HEK293 (cell line): ENCODE results near the gene SEC24C.
"Not testable (repeated sequence)": the region's sequence is repeated elsewhere in the genome, so short reads cannot be mapped to it uniquely, and the experiment has no call there.

Source experiments
- CTCF ChIA-PET: fragments of 350-600 bp; formaldehyde crosslinking; extraction: SDS; loops from one replicate; lab custom pipeline; 2021; ENCODE audit warnings: antibody characterized with exemption; lab: Yijun Ruan, JAX
- POLR2A ChIA-PET: fragments of 300-600 bp; formaldehyde crosslinking; extraction: SDS; loops from one replicate; lab custom pipeline; 2020; ENCODE audit warnings: antibody characterized with exemption, inconsistent platforms; lab: Yijun Ruan, JAX
- H3K27ac ChIP-seq: fragments of 200-500 bp; sonication (Bioruptor generic); 2 replicates; pipeline ENCODE4 v1.5.1; 2014; ENCODE audit warnings: low read depth, low read length, control low read depth, inconsistent platforms; ENCODE audit errors: extremely low read depth
- H3K36me3 ChIP-seq, 2 experiments: fragments of 200-500 bp in 1 of 2; sonication (Bioruptor generic) in 1 of 2; 1 replicate in 1 of 2; 2 replicates in 1 of 2; pipeline ENCODE4 v1.5.1; 2014 to 2017; ENCODE audit warnings: inconsistent platforms in 2 of 2, low read length in 2 of 2; ENCODE audit not compliant: control insufficient read depth in 2 of 2, insufficient read depth in 1 of 2
- H3K4me1 ChIP-seq: fragments of 200-500 bp; sonication (Bioruptor generic); 2 replicates; pipeline ENCODE4 v1.5.1; 2014; ENCODE audit warnings: mild to moderate bottlenecking, low read length, inconsistent platforms; ENCODE audit not compliant: control insufficient read depth, insufficient read depth
- H3K4me3 ChIP-seq: 2 replicates; pipeline ENCODE4 v1.5.1; 2011; ENCODE audit warnings: low read depth, mild to moderate bottlenecking, control low read depth, low read length, moderate library complexity
- H3K9me3 ChIP-seq: fragments of 200-500 bp; sonication (Bioruptor generic); 2 replicates; pipeline ENCODE4 v1.5.1; 2014; ENCODE audit warnings: low read depth, low read length, inconsistent platforms; ENCODE audit not compliant: control insufficient read depth, insufficient read depth
- HOXA7 ChIP-seq: sonication (generic); formaldehyde crosslinking; IDR thresholded peaks from 2 replicates; pipeline ENCODE4 v1.8.1; 2022; ENCODE audit warnings: missing genetic modification reagents, borderline replicate concordance
- IKZF3 ChIP-seq: fragments of 450-650 bp; IDR thresholded peaks from 2 replicates; pipeline ENCODE4 v1.5.0; 2018; ENCODE audit warnings: missing biosample characterization, mild to moderate bottlenecking, missing genetic modification characterization, moderate library complexity
- KLF7 ChIP-seq: fragments of 450-650 bp; formaldehyde crosslinking; IDR thresholded peaks from 2 replicates; pipeline ENCODE4 v1.5.1; 2016; ENCODE audit warnings: missing biosample characterization, missing genetic modification characterization, borderline replicate concordance
- SETDB1 ChIP-seq: IDR thresholded peaks from one replicate; pipeline ENCODE4 v1.6.1; 2017; ENCODE audit warnings: mild to moderate bottlenecking, low read length, moderate library complexity, mixed read lengths; ENCODE audit not compliant: insufficient read length
- SP7 ChIP-seq: fragments of 450-650 bp; formaldehyde crosslinking; IDR thresholded peaks from 2 replicates; pipeline ENCODE4 v1.5.1; 2016; ENCODE audit warnings: missing biosample characterization, missing genetic modification characterization
- ZBTB20 ChIP-seq: fragments of 450-650 bp; formaldehyde crosslinking; IDR thresholded peaks from 2 replicates; pipeline ENCODE4 v1.5.1; 2016; ENCODE audit warnings: missing biosample characterization, missing genetic modification characterization
- ZFHX2 ChIP-seq: fragments of 450-650 bp; formaldehyde crosslinking; conservative IDR thresholded peaks from 2 replicates; pipeline ENCODE4 v1.5.1; 2016; ENCODE audit warnings: missing biosample characterization, missing genetic modification characterization
- ZFP69B ChIP-seq: fragments of 450-650 bp; formaldehyde crosslinking; IDR thresholded peaks from 2 replicates; pipeline ENCODE4 v1.5.1; 2016; ENCODE audit warnings: missing biosample characterization, missing genetic modification characterization
- ZNF248 ChIP-seq: fragments of 450-650 bp; formaldehyde crosslinking; IDR thresholded peaks from 2 replicates; pipeline ENCODE4 v1.5.1; 2017; ENCODE audit warnings: missing biosample characterization, missing genetic modification characterization
- ZNF555 ChIP-seq: fragments of 450-650 bp; formaldehyde crosslinking; conservative IDR thresholded peaks from 2 replicates; pipeline ENCODE4 v1.5.1; 2017; ENCODE audit warnings: missing biosample characterization, mild to moderate bottlenecking, missing genetic modification characterization, inconsistent platforms
- ZNF600 ChIP-seq: fragments of 450-650 bp; formaldehyde crosslinking; IDR thresholded peaks from 2 replicates; pipeline ENCODE4 v1.5.1; 2016; ENCODE audit warnings: missing biosample characterization, missing genetic modification characterization
- ZNF654 ChIP-seq: fragments of 450-650 bp; formaldehyde crosslinking; IDR thresholded peaks from 2 replicates; pipeline ENCODE4 v1.5.1; 2016; ENCODE audit warnings: low read depth, missing biosample characterization, missing genetic modification characterization
- ZNF792 ChIP-seq: fragments of 450-650 bp; formaldehyde crosslinking; IDR thresholded peaks from 2 replicates; pipeline ENCODE4 v1.5.1; 2016; ENCODE audit warnings: missing biosample characterization, missing genetic modification characterization
- ZSCAN23 ChIP-seq: fragments of 450-650 bp; formaldehyde crosslinking; IDR thresholded peaks from 2 replicates; pipeline ENCODE4 v1.5.1; 2016; ENCODE audit warnings: missing biosample characterization, missing genetic modification characterization
- TF ChIP-seq, protein P1 (sequence below): IDR thresholded peaks from 2 replicates; pipeline ENCODE4 v1.6.1; 2011; ENCODE audit warnings: mild to moderate bottlenecking, low read depth, low read length, borderline replicate concordance
- TF ChIP-seq, protein P2 (sequence below): fragments of 450-650 bp; formaldehyde crosslinking; IDR thresholded peaks from 2 replicates; pipeline ENCODE4 v1.5.1; 2017; ENCODE audit warnings: missing biosample characterization, missing genetic modification characterization
- TF ChIP-seq, protein P3 (sequence below): fragments of 450-650 bp; formaldehyde crosslinking; IDR thresholded peaks from 2 replicates; pipeline ENCODE4 v1.5.1; 2016; ENCODE audit warnings: missing biosample characterization, missing genetic modification characterization, low read depth
- TF ChIP-seq, protein P4 (sequence below): fragments of 450-650 bp; formaldehyde crosslinking; optimal IDR thresholded peaks from 2 replicates; pipeline ENCODE3; 2016; ENCODE audit warnings: missing biosample characterization, mild to moderate bottlenecking, missing genetic modification characterization

Gene SEC24C

DNA sequence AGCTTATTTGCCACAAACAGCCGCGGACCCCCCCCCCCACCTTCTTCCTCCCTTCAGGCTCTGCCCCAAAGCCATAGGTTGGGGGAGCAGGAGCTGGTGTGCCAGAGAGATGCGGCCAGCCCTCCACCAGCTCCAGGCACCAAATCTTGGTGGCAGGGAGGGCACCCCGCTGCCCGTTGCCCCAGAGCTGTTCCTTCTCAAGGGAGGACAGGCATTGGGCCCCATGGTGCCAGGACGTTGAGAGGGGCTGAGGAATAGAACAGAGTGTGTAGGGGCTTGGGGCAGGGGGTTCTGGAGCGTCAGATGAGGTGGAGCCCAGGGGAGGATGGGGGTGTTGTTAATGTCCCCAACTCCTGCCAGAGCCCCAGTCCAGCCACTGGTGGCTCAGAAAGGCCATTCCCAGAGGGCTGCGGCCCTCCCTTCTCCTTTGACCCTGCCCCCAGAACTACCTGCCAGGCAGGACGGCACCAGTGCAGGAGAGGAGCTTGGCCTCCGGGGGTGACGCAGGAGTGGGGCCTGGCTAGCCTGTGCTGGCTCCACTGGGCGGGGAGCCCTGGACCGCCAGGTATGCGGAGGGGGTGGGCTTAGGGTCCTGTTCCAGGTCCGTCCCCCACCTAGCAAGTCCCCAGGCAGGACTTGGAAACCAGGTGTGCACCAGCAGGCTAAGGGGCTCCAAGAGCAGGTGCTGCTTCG is 10.0 kb upstream of the SEC24C start:
- POLR2A ChIA-PET = interaction anchor here (0.5 to 2.6 kb wide), 5 partner anchors 10 to 390 kb away, joined by 3 to 11 read pairs (median 4); partner anchors contain the start of gene SEC24C
- CTCF ChIA-PET = interaction anchor here (0.5 to 0.6 kb wide), 2 partner anchors 20 to 55 kb away, joined by 3 to 10 read pairs; no protein-coding TSS in a partner anchor
- TF ChIP-seq, protein P1, sequence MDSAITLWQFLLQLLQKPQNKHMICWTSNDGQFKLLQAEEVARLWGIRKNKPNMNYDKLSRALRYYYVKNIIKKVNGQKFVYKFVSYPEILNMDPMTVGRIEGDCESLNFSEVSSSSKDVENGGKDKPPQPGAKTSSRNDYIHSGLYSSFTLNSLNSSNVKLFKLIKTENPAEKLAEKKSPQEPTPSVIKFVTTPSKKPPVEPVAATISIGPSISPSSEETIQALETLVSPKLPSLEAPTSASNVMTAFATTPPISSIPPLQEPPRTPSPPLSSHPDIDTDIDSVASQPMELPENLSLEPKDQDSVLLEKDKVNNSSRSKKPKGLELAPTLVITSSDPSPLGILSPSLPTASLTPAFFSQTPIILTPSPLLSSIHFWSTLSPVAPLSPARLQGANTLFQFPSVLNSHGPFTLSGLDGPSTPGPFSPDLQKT = no peak
- no peak for TF ChIP-seq ZNF555 (tag by site-specific recombination)
- TF ChIP-seq ZNF248 (tag by site-specific recombination) = no peak
- TF ChIP-seq ZSCAN23 (tag by site-specific recombination) = no peak
- no peak for TF ChIP-seq ZNF654
- H3K27ac ChIP-seq = no peak overlapping the region
- H3K4me3 ChIP-seq = no peak overlapping the region
- no peaks in the 10 kb centered on the region for H3K4me1 ChIP-seq
- H3K9me3 ChIP-seq = no peaks in the 10 kb centered on the region
- H3K36me3 ChIP-seq = peaks cover 0 to 28% of the 10 kb centered on the region in 2 experiments; a peak in 2 of 3 replicates

DNA sequence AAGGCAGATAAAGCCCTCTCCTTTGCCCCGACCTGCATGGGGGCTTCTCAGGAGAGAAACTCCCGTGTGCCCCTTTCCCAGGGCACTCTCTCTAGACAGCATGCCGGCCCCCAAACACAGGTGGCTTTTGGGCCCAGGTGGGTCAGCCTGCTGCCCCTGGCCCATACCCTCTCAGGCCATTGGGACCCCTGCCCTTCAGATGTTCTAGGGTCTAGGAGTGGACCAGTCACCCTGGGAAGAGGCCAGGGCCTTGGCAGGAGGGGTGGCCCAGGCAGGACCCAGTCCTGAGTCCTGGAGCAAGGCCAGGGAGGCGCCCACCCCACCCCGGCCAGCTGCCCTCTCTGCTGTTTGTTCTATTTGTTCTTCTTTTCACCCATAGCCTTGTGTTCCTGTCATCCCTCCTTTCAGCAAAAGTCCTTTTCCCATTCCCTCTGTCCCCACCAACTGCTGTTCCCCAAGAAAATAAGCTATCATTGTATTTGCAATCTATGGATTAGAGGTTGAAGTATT is 9.3 kb upstream of the SEC24C start:
- TF ChIP-seq, protein P2, sequence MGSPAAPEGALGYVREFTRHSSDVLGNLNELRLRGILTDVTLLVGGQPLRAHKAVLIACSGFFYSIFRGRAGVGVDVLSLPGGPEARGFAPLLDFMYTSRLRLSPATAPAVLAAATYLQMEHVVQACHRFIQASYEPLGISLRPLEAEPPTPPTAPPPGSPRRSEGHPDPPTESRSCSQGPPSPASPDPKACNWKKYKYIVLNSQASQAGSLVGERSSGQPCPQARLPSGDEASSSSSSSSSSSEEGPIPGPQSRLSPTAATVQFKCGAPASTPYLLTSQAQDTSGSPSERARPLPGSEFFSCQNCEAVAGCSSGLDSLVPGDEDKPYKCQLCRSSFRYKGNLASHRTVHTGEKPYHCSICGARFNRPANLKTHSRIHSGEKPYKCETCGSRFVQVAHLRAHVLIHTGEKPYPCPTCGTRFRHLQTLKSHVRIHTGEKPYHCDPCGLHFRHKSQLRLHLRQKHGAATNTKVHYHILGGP (tag by site-specific recombination) = no peak
- TF ChIP-seq, protein P3, sequence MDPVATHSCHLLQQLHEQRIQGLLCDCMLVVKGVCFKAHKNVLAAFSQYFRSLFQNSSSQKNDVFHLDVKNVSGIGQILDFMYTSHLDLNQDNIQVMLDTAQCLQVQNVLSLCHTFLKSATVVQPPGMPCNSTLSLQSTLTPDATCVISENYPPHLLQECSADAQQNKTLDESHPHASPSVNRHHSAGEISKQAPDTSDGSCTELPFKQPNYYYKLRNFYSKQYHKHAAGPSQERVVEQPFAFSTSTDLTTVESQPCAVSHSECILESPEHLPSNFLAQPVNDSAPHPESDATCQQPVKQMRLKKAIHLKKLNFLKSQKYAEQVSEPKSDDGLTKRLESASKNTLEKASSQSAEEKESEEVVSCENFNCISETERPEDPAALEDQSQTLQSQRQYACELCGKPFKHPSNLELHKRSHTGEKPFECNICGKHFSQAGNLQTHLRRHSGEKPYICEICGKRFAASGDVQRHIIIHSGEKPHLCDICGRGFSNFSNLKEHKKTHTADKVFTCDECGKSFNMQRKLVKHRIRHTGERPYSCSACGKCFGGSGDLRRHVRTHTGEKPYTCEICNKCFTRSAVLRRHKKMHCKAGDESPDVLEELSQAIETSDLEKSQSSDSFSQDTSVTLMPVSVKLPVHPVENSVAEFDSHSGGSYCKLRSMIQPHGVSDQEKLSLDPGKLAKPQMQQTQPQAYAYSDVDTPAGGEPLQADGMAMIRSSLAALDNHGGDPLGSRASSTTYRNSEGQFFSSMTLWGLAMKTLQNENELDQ (tag by site-specific recombination) = no peak
- TF ChIP-seq, protein P4, sequence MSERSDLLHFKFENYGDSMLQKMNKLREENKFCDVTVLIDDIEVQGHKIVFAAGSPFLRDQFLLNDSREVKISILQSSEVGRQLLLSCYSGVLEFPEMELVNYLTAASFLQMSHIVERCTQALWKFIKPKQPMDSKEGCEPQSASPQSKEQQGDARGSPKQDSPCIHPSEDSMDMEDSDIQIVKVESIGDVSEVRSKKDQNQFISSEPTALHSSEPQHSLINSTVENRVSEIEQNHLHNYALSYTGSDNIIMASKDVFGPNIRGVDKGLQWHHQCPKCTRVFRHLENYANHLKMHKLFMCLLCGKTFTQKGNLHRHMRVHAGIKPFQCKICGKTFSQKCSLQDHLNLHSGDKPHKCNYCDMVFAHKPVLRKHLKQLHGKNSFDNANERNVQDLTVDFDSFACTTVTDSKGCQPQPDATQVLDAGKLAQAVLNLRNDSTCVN (tag by site-specific recombination) = no peak
- TF ChIP-seq ZNF792 (tag by site-specific recombination) (no peak), ZFHX2 (no peak), ZFP69B (tag by site-specific recombination) (no peak), SETDB1 (no peak), KLF7 (tag by site-specific recombination) (no peak), IKZF3 (tag by site-specific recombination) (no peak), ZBTB20 (no peak), HOXA7 (CRISPR knock-in tag) (no peak), ZNF654 (no peak), ZNF600 (tag by site-specific recombination) (no peak), SP7 (tag by site-specific recombination) (no peak)
- TF ChIP-seq, all 188 proteins: peak for 0
- POLR2A ChIA-PET = interaction anchor here (2.6 kb wide), 1 partner anchor 9 kb away, joined by 11 read pairs; the partner anchor contains the start of gene SEC24C
- CTCF ChIA-PET = no interaction called here
- Histone ChIP-seq H3K4me1 (no peaks in the 10 kb centered on the region), H3K4me3 (no peak overlapping the region), H3K27ac (no peak overlapping the region), H3K36me3 (peaks cover 0 to 28% of the 10 kb centered on the region in 2 experiments; a peak in 2 of 3 replicates), H3K9me3 (no peaks in the 10 kb centered on the region)

DNA sequence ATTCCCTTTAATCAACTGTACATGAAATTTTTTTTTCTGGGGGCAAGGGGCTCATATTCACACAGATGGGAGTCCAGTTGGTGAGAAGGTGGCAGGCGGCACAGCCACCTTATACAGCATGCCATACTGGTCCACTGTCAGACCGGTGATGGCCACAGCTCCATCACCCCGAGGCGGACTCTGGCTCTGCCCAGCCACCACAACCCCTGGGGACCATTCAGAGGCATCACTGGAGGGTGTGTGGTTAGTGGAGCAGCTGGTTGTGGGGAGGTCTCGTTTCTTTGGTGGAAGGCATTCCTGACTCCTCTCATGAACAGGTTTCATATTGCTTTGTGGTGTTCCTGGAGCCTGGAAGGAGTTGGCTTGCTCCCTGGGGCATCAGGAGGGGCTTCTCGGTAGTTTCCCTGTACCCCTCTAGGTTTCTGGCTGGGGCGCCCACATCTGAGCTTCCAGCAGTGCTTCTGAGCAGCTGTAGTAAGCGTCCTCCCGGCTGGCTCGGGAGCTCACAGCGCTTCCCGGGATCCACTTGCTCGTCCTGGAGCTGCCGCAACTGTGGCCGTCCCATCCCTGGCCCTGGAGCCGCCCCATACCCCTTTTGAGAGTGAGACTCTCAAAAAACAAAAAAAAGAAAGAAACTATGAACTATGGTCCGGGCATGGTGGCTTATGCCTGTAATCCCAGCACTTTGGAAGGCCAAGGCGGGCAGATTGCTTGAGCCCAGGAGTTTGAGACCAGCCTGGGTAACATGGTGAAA is 3.5 kb upstream of the SEC24C start:
- ChIA-PET POLR2A (interaction anchor here (0.6 to 5.4 kb wide), 3 partner anchors 10 to 139 kb away, joined by 3 to 48 read pairs (median 3); no protein-coding TSS in a partner anchor), CTCF (interaction anchor here (0.6 kb wide), 1 partner anchor 277 kb away, joined by 3 read pairs; no protein-coding TSS in a partner anchor)
- peaks cover 0 to 12% of the 10 kb centered on the region in 2 experiments; a peak in 2 of 3 replicates for H3K36me3 ChIP-seq
- not testable (repeated sequence) for H3K9me3 ChIP-seq, H3K4me1 ChIP-seq, H3K4me3 ChIP-seq, H3K27ac ChIP-seq
